ENCODE measurements around the gene LCN10. TPM values are rescaled to one million over a fixed set of nuclear protein-coding genes. Genes with fewer than 3 reads are reported as not detected.

The LCN10 gene
- total and polyA plus RNA-seq, 2 of the 13 experiments (the other 11 are each of a cell fraction or from before 2014, with no cell fraction given) = 0.53 to 0.61 TPM

GRCh38 chr9:136693490-136694162, 49.1 kb downstream of the LCN10 start (continued):
- TF ChIP-seq ARID3A (IDR thresholded peaks at IDR 0.05; ENCODE audit: low read depth, low read length) = no peak
- no peak for TF ChIP-seq ISL2 (CRISPR knock-in tag; IDR thresholded peaks at IDR 0.05)
- no peak for TF ChIP-seq PRMT3 (CRISPR knock-in tag; IDR thresholded peaks at IDR 0.05; ENCODE audit: borderline replicate concordance, low read depth)
- no peak for TF ChIP-seq BRCA1 (CRISPR knock-in tag; IDR thresholded peaks at IDR 0.05)
- no peak for TF ChIP-seq ZNF619 (CRISPR knock-in tag; IDR thresholded peaks at IDR 0.05)
- 0 out of 2 replicates have a peak, but pooled peaks have one; percentile 11 for TF ChIP-seq YEATS2 (CRISPR knock-in tag; IDR thresholded peaks at IDR 0.05; ENCODE audit: borderline replicate concordance)
- TF ChIP-seq ZNF136 (CRISPR knock-in tag; IDR thresholded peaks at IDR 0.05; ENCODE audit: low read depth) = no peak
- no peak for TF ChIP-seq PCBP2 (optimal IDR thresholded peaks at IDR 0.05; ENCODE audit: low read depth, low read length, poor library complexity, severe bottlenecking)
- TF ChIP-seq ZFYVE20 (CRISPR knock-in tag; IDR thresholded peaks at IDR 0.05; ENCODE audit: borderline replicate concordance, low read depth) = no peak
- no peak for TF ChIP-seq SIX1 (CRISPR knock-in tag; IDR thresholded peaks at IDR 0.05; ENCODE audit: borderline replicate concordance)
- peak; percentile 86 for TF ChIP-seq RCOR2 (CRISPR knock-in tag; IDR thresholded peaks at IDR 0.05)
- TF ChIP-seq LCORL (IDR thresholded peaks at IDR 0.05) = no peak
- TF ChIP-seq LCORL (CRISPR knock-in tag; IDR thresholded peaks at IDR 0.05) = peak; percentile 95
- TF ChIP-seq GMEB1 (CRISPR knock-in tag; IDR thresholded peaks at IDR 0.05; ENCODE audit: borderline replicate concordance) = peak; percentile 49; the same call in 1 of the 2 replicates
- no peak for TF ChIP-seq IKZF4 (CRISPR knock-in tag; IDR thresholded peaks at IDR 0.05; ENCODE audit: borderline replicate concordance, low read depth, not compliant biosample characterization)
- no peak for TF ChIP-seq SOX6 (IDR thresholded peaks at IDR 0.05)
- peak; percentile 81 for TF ChIP-seq SOX6 (CRISPR knock-in tag; IDR thresholded peaks at IDR 0.05)
- TF ChIP-seq ETS1 (CRISPR knock-in tag; IDR thresholded peaks at IDR 0.05) = no peak
- TF ChIP-seq HNRNPL (IDR thresholded peaks at IDR 0.05; ENCODE audit: low read depth, low read length) = peak; percentile 59; the same call in 1 of the 2 replicates
- no peak for TF ChIP-seq SRSF1 (optimal IDR thresholded peaks at IDR 0.05; ENCODE audit: low read depth, low read length)
- no peak for TF ChIP-seq CCAR2 (optimal IDR thresholded peaks at IDR 0.05; ENCODE audit: low read depth, low read length)
- TF ChIP-seq ZNF549 (CRISPR knock-in tag; IDR thresholded peaks at IDR 0.05) = no peak
- TF ChIP-seq ZBTB4 (CRISPR knock-in tag; IDR thresholded peaks at IDR 0.05; ENCODE audit: borderline replicate concordance) = no peak
